Stomach (tissue), 4 donors: ENCODE results near the gene NUP133.

Source experiments
- EP300 ChIP-seq: sonication (generic); formaldehyde crosslinking; IDR thresholded peaks from one replicate; pipeline ENCODE4 v1.6.1; 2017; ENCODE audit warnings: antibody characterized with exemption
- POLR2AphosphoS5 ChIP-seq, 3 donors: sonication (generic); formaldehyde crosslinking; IDR thresholded peaks; one replicate each; pipeline ENCODE4 v1.6.1; 2016; ENCODE audit warnings: antibody characterized with exemption in 3 of 3
- TF ChIP-seq, protein P1 (sequence below), 7 experiments: fragments of 450-650 bp in 4 of 7; fragments of 200-600 bp in 3 of 7; sonication (generic) in 3 of 7; IDR thresholded peaks; one replicate each; pipeline ENCODE4 v1.5.1; 2016 to 2019; ENCODE audit warnings: antibody characterized with exemption in 7 of 7, control low read depth in 2 of 7, mild to moderate bottlenecking in 1 of 7

- no peak for TF ChIP-seq EP300
- TF ChIP-seq, protein P1, sequence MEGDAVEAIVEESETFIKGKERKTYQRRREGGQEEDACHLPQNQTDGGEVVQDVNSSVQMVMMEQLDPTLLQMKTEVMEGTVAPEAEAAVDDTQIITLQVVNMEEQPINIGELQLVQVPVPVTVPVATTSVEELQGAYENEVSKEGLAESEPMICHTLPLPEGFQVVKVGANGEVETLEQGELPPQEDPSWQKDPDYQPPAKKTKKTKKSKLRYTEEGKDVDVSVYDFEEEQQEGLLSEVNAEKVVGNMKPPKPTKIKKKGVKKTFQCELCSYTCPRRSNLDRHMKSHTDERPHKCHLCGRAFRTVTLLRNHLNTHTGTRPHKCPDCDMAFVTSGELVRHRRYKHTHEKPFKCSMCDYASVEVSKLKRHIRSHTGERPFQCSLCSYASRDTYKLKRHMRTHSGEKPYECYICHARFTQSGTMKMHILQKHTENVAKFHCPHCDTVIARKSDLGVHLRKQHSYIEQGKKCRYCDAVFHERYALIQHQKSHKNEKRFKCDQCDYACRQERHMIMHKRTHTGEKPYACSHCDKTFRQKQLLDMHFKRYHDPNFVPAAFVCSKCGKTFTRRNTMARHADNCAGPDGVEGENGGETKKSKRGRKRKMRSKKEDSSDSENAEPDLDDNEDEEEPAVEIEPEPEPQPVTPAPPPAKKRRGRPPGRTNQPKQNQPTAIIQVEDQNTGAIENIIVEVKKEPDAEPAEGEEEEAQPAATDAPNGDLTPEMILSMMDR (IDR thresholded peaks at IDR 0.05): no peak
- TF ChIP-seq POLR2AphosphoS5 (IDR thresholded peaks at IDR 0.05): no peak
These were observed 105.1 kb downstream of the NUP133 start for GRCh38 chr1:229402993-229403392.
